ENCODE results near the gene NUP188. TPM values are rescaled to one million over a fixed set of nuclear protein-coding genes. Genes with fewer than 3 reads are reported as not detected.

The NUP188 gene
- total RNA-seq, 1 experiment from 2014 or later: 52.0 TPM

DNA sequence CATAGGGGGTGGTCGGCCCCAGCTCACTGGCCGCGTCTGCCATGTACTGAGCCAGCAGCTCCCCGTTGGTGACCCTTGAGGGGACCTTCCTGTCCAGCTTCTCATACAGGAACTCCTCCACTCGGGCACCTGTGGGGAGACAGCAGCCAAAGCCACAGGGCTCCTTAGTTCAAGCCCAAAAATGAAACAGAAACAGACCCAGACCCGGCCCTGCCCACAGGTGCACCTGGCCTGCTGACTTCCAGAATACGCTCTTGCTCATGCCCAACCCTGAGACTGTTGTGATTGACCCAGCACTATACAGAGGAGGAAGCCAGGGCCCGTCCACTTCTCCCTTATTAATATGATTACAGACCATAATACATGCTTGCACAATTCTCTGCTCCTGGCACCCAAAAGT, 73.6 kb downstream of the NUP188 start:
- Histone ChIP-seq H2AFZ (ENCODE audit: low read length) (no peak overlapping the region), H3K9me3 (ENCODE audit: low read length) (no peaks in the 10 kb centered on the region), H3K4me1 (ENCODE audit: insufficient read depth, low read length) (peaks cover 3% of the 10 kb centered on the region; the same call in 1 of the 2 replicates), H3K9me2 (replicated peaks; ENCODE audit: low read length) (no peaks in the 10 kb centered on the region), H3K27me3 (ENCODE audit: low read length) (no peaks in the 10 kb centered on the region), H3K4me2 (ENCODE audit: low read length) (no peak overlapping the region), H3K9ac (ENCODE audit: low read length) (no peak overlapping the region), H3K79me2 (ENCODE audit: low read length) (peaks cover 20% of the 10 kb centered on the region), H3K27ac (ENCODE audit: low read length) (no peak overlapping the region), H4K20me1 (ENCODE audit: low read length) (no peaks in the 10 kb centered on the region), H3K4me3 (ENCODE audit: low read length) (no peak overlapping the region), H3K36me3 (ENCODE audit: low read depth, low read length) (no peaks in the 10 kb centered on the region), H3F3A (ENCODE audit: low read length, unreplicated experiment) (no peaks in the 10 kb centered on the region)
- BruUV-seq (replicated peaks): no TSS peak
- intact Hi-C loops (cut with micrococcal nuclease): no loop called here
- CTCF ChIA-PET: no interaction called here
- POLR2A ChIA-PET (ENCODE audit: unreplicated experiment): no interaction called here
- TF ChIP-seq EZH2phosphoT487 (IDR thresholded peaks at IDR 0.05; ENCODE audit: borderline replicate concordance, low read length) (no peak), EZH2 (IDR thresholded peaks at IDR 0.05; ENCODE audit: low read length, unreplicated experiment) (no peak)
- TF ChIP-seq, protein P1, sequence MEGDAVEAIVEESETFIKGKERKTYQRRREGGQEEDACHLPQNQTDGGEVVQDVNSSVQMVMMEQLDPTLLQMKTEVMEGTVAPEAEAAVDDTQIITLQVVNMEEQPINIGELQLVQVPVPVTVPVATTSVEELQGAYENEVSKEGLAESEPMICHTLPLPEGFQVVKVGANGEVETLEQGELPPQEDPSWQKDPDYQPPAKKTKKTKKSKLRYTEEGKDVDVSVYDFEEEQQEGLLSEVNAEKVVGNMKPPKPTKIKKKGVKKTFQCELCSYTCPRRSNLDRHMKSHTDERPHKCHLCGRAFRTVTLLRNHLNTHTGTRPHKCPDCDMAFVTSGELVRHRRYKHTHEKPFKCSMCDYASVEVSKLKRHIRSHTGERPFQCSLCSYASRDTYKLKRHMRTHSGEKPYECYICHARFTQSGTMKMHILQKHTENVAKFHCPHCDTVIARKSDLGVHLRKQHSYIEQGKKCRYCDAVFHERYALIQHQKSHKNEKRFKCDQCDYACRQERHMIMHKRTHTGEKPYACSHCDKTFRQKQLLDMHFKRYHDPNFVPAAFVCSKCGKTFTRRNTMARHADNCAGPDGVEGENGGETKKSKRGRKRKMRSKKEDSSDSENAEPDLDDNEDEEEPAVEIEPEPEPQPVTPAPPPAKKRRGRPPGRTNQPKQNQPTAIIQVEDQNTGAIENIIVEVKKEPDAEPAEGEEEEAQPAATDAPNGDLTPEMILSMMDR (conservative IDR thresholded peaks at IDR 0.05; ENCODE audit: low read depth, low read length): no peak
- DNase-seq (no peak), ATAC-seq (no peak)

DNA sequence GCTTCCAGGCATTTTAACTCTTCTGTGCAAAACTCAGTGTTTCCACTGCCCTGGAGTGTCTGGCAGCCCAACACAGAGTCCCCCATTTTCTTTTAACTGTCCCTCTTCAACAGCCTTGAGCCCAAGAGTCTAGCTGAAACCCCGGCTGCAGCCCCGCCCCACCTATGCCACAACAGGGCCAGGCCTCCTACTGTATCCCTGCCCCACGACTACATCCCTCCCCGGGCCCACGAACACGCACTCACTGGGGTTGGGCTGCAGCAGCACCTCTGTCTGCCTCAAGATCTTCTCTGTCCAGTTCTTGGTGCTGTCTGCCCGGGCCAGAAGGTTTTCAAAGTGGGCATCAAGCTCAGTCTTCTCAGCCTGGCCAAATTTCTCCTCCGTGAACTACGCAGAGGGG, 74.5 kb downstream of the NUP188 start:
- Histone ChIP-seq H3K36me3 (ENCODE audit: low read depth, low read length) (no peaks in the 10 kb centered on the region), H4K20me1 (ENCODE audit: low read length) (no peaks in the 10 kb centered on the region), H3K27me3 (ENCODE audit: low read length) (no peaks in the 10 kb centered on the region), H3K4me2 (ENCODE audit: low read length) (no peak overlapping the region), H3K4me3 (ENCODE audit: low read length) (no peak overlapping the region), H3F3A (ENCODE audit: low read length, unreplicated experiment) (no peaks in the 10 kb centered on the region), H3K27ac (ENCODE audit: low read length) (no peak overlapping the region), H3K79me2 (ENCODE audit: low read length) (peaks cover 29% of the 10 kb centered on the region), H2AFZ (ENCODE audit: low read length) (no peak overlapping the region), H3K9ac (ENCODE audit: low read length) (no peak overlapping the region), H3K4me1 (ENCODE audit: insufficient read depth, low read length) (peaks cover 10% of the 10 kb centered on the region; the same call in 1 of the 2 replicates), H3K9me2 (replicated peaks; ENCODE audit: low read length) (no peaks in the 10 kb centered on the region), H3K9me3 (ENCODE audit: low read length) (no peaks in the 10 kb centered on the region)
- ChIA-PET POLR2A (ENCODE audit: unreplicated experiment) (no interaction called here), CTCF (no interaction called here)
- no peak for ATAC-seq
- no peak for DNase-seq
- BruUV-seq (replicated peaks): no TSS peak
- intact Hi-C loops (cut with micrococcal nuclease): no loop called here
- TF ChIP-seq EZH2phosphoT487 (IDR thresholded peaks at IDR 0.05; ENCODE audit: borderline replicate concordance, low read length): no peak
- no peak for TF ChIP-seq EZH2 (IDR thresholded peaks at IDR 0.05; ENCODE audit: low read length, unreplicated experiment)
- TF ChIP-seq, protein P1 (conservative IDR thresholded peaks at IDR 0.05; ENCODE audit: low read depth, low read length): no peak

DNA sequence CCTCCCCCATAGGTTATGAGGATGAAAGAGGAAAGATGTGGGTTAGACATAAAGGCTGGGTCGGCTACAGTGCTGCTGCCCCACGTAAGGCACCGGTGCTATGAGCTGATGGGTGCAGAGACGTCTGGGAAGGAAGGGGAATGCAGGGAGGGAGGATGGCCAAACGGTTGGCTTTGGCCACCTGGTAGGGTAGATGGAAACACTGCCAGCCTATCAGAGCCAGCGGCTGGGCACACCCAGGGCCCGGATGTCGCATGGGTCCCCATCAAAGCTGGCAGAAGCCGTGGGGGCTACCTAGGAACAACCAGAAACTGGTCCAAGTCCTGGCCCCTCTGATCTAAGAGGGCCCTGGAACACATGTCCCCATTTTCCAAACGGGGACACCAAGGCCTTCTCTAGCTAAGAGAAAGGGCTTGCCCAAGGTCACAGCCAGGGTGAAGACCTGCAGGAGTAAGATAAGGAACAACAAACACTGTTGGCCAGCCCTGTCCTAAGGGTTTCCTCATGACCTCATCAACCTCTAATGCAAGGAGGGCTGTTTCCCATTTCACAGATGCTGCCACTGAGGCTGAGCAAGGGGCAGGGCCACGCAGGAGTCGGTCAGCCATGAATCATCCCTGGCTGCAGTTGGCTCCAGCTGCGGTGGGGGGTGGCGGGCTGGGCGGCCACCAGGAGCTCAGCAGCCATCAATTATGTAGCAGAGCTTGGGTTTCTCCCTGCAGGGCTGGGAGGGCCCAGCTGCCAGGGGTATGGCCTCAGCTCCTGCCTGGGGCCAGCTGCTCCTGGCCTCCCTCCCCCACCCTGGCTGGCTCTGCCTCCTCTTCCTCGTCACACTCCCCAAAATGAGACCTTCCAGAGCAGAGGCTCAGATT, 75.8 kb downstream of the NUP188 start:
- intact Hi-C loops (cut with micrococcal nuclease): no loop called here
- DNase-seq (no peak), ATAC-seq (no peak; the same call in 1 of the 2 replicates)
- Histone ChIP-seq H3K79me2 (ENCODE audit: low read length) (peaks cover 38% of the 10 kb centered on the region), H2AFZ (ENCODE audit: low read length) (no peak overlapping the region), H3K4me1 (ENCODE audit: insufficient read depth, low read length) (peaks cover 15% of the 10 kb centered on the region; the same call in 1 of the 2 replicates), H3K4me3 (ENCODE audit: low read length) (no peak overlapping the region), H3F3A (ENCODE audit: low read length, unreplicated experiment) (no peaks in the 10 kb centered on the region), H3K4me2 (ENCODE audit: low read length) (no peak overlapping the region), H4K20me1 (ENCODE audit: low read length) (no peaks in the 10 kb centered on the region), H3K27ac (ENCODE audit: low read length) (no peak overlapping the region), H3K9me2 (replicated peaks; ENCODE audit: low read length) (no peaks in the 10 kb centered on the region), H3K9me3 (ENCODE audit: low read length) (no peaks in the 10 kb centered on the region), H3K9ac (ENCODE audit: low read length) (no peak overlapping the region), H3K36me3 (ENCODE audit: low read depth, low read length) (no peaks in the 10 kb centered on the region), H3K27me3 (ENCODE audit: low read length) (no peaks in the 10 kb centered on the region)
- ChIA-PET CTCF (no interaction called here), POLR2A (ENCODE audit: unreplicated experiment) (no interaction called here)
- no TSS peak for BruUV-seq (replicated peaks)
- TF ChIP-seq, protein P1 (conservative IDR thresholded peaks at IDR 0.05; ENCODE audit: low read depth, low read length): no peak
- TF ChIP-seq EZH2 (IDR thresholded peaks at IDR 0.05; ENCODE audit: low read length, unreplicated experiment): no peak
- TF ChIP-seq EZH2phosphoT487 (IDR thresholded peaks at IDR 0.05; ENCODE audit: borderline replicate concordance, low read length): no peak
